Caco-2 (cell line): Measurements from ENCODE around the gene CCDC74A. TPM values are rescaled to one million over a fixed set of nuclear protein-coding genes. Genes with fewer than 3 reads are reported as not detected.
A peak's percentile ranks its signal among the peaks of the same experiment; 100 is the strongest.
"Not testable (repeated sequence)": the region's sequence is repeated elsewhere in the genome, so short reads cannot be mapped to it uniquely, and the experiment has no call there.

Experiments
- BruUV-seq: library from RNA; stranded (reverse); fragments of 400-500 nt; replicated peaks from 2 replicates; lab custom pipeline; 2021; lab: Mats Ljungman, UMichigan
- CTCF ChIA-PET: fragments of 300-600 bp; sonication (Branson Sonifier 250); formaldehyde crosslinking; loops from one replicate; lab custom pipeline; 2022; ENCODE audit warnings: antibody characterized with exemption; lab: Charles Lee
- POLR2A ChIA-PET: fragments of 300-600 bp; sonication (Branson Sonifier 250); formaldehyde crosslinking; loops from one replicate; lab custom pipeline; 2022; ENCODE audit warnings: antibody characterized with exemption; lab: Charles Lee
- DNase-seq, 2 experiments: peaks; one replicate each; pipeline versions ENCODE4 v3.0.0 to v3.0.0-alpha.2; 2020 to 2022
- H3K27me3 ChIP-seq: replicated peaks from 2 replicates; pipeline ENCODE4 v1.6.0; 2011; ENCODE audit warnings: low read length; ENCODE audit not compliant: control insufficient read depth, insufficient read depth
- H3K36me3 ChIP-seq: 2 replicates; pipeline ENCODE4 v1.5.1; 2011; ENCODE audit warnings: low read length; ENCODE audit not compliant: control insufficient read depth, insufficient read depth
- H3K4me1 ChIP-seq: fragments of 250-450 bp; sonication (Bioruptor Pico); 2 replicates; pipeline ENCODE4 v1.5.1; 2020; ENCODE audit warnings: mild to moderate bottlenecking
- H3K4me3 ChIP-seq: 2 replicates; pipeline ENCODE4 v1.5.1; 2011; ENCODE audit warnings: low read depth, mild to moderate bottlenecking, control low read depth, low read length
- H3K9me3 ChIP-seq: fragments of 250-450 bp; sonication (Bioruptor Pico); 2 replicates; pipeline ENCODE4 v1.5.1; 2020; ENCODE audit warnings: mild to moderate bottlenecking, moderate library complexity
- H3K27ac Mint-ChIP-seq: one replicate; pipeline ENCODE4 v1.8.0; 2022; ENCODE audit warnings: mixed read lengths; ENCODE audit not compliant: unreplicated experiment
- H3K27me3 Mint-ChIP-seq: one replicate; pipeline ENCODE4 v1.8.0; 2022; ENCODE audit warnings: mixed read lengths; ENCODE audit not compliant: insufficient read depth, unreplicated experiment
- H3K36me3 Mint-ChIP-seq: one replicate; pipeline ENCODE4 v1.8.0; 2022; ENCODE audit warnings: mild to moderate bottlenecking, mixed read lengths; ENCODE audit not compliant: insufficient read depth, unreplicated experiment
- H3K4me1 Mint-ChIP-seq: one replicate; pipeline ENCODE4 v1.8.0; 2022; ENCODE audit warnings: low read depth, mixed read lengths; ENCODE audit not compliant: unreplicated experiment
- H3K4me3 Mint-ChIP-seq: one replicate; pipeline ENCODE4 v1.8.0; 2022; ENCODE audit warnings: mild to moderate bottlenecking, moderate library complexity, mixed read lengths; ENCODE audit not compliant: unreplicated experiment
- H3K9me3 Mint-ChIP-seq: one replicate; pipeline ENCODE4 v1.8.0; 2022; ENCODE audit warnings: mixed read lengths; ENCODE audit not compliant: unreplicated experiment
- CTCF ChIP-seq, 2 experiments: fragments of 200-600 bp in 1 of 2; IDR thresholded peaks; 1 replicate in 1 of 2; 2 replicates in 1 of 2; pipeline versions ENCODE4 v1.5.1 to v1.8.0; 2011 to 2022; ENCODE audit warnings: antibody characterized with exemption in 1 of 2, control low read depth in 1 of 2, inconsistent platforms in 1 of 2, low read depth in 1 of 2, low read length in 1 of 2, mild to moderate bottlenecking in 1 of 2, moderate library complexity in 1 of 2; ENCODE audit not compliant: insufficient read depth in 1 of 2, severe bottlenecking in 1 of 2, unreplicated experiment in 1 of 2
- intact Hi-C: fragments of 100-400 bp; cut with micrococcal nuclease; formaldehyde crosslinking; loops from one replicate; pipeline ENCODE4 v1.10.0; 2022; ENCODE audit not compliant: unreplicated experiment
- total RNA-seq: library from RNA; stranded (reverse); gene quantifications from 2 replicates; pipeline ENCODE4 v1.2.3, GENCODE V29; 2022

Gene CCDC74A
- total RNA-seq, 1 experiment from 2014 or later, result 0.36 TPM

- H3K4me1 ChIP-seq, H3K9me3 ChIP-seq, CTCF ChIA-PET, H3K27me3 ChIP-seq, H3K4me1 Mint-ChIP-seq, H3K27me3 Mint-ChIP-seq, DNase-seq, H3K36me3 ChIP-seq, H3K9me3 Mint-ChIP-seq, POLR2A ChIA-PET, BruUV-seq: not testable (repeated sequence)
- peak overlapping the region; percentile 70 for H3K27ac Mint-ChIP-seq
- intact Hi-C loops, result loop anchor here (5.0 to 10.0 kb wide), 3 partner anchors 339 to 923 kb away; partner anchors contain the start of genes FAM168B and GPR39
- peak overlapping the region; percentile 77 for H3K4me3 Mint-ChIP-seq
- peak overlapping the region; percentile 77 for H3K4me3 ChIP-seq
- H3K36me3 Mint-ChIP-seq, result peaks cover 42% of the 10 kb centered on the region
Measured at GRCh38 chr2:131491469-131491836, 36.2 kb upstream of the CCDC74A start.

GRCh38 chr2:131492015-131492417 lies 35.7 kb upstream of the CCDC74A start, which contains the start of gene MZT2A:
TSS of gene MZT2A (minus strand) at chr2:131492397. CDS start at chr2:131492376, 21 bp downstream.
- intact Hi-C loops, result loop anchor here (1.0 to 10.0 kb wide), 4 partner anchors 79 to 923 kb away; partner anchors contain the start of genes FAM168B and GPR39
- Mint-ChIP-seq H3K4me3 (peak within 1 kb of the TSS; percentile 95), H3K36me3 (peaks cover 39% of the 10 kb centered on the region), H3K27ac (peak within 1 kb of the TSS; percentile 98)
- peak in 1 of 2 experiments; percentile 41 for TF ChIP-seq CTCF (IDR thresholded peaks at IDR 0.05; ENCODE audit: insufficient read depth in 1 of 2, low read depth in 1 of 2, low read length in 1 of 2, severe bottlenecking in 1 of 2, unreplicated experiment in 1 of 2)
- ChIA-PET CTCF (interaction anchor here (1.0 kb wide), 2 partner anchors 181 to 338 kb away, joined by 5 to 8 read pairs; no protein-coding TSS in a partner anchor), POLR2A (interaction anchor here (0.7 kb wide), 1 partner anchor 400 kb away, joined by 3 read pairs; no protein-coding TSS in a partner anchor)
- DNase-seq, H3K4me1 Mint-ChIP-seq, H3K9me3 ChIP-seq, H3K27me3 ChIP-seq, H3K9me3 Mint-ChIP-seq, H3K36me3 ChIP-seq, H3K4me1 ChIP-seq, H3K27me3 Mint-ChIP-seq, BruUV-seq: not testable (repeated sequence)
- H3K4me3 ChIP-seq, result peak within 1 kb of the TSS; percentile 96

- Histone ChIP-seq H3K4me3 (peak overlapping the region; percentile 96), H3K9me3 (no peaks in the 10 kb centered on the region), H3K36me3 (peaks cover 2% of the 10 kb centered on the region; the same call in 1 of the 2 replicates), H3K4me1 (no peaks in the 10 kb centered on the region), H3K27me3 (no peaks in the 10 kb centered on the region)
- no peaks in the 10 kb centered on the region for H3K9me3 Mint-ChIP-seq
- H3K36me3 Mint-ChIP-seq, result peaks cover 45% of the 10 kb centered on the region
- POLR2A ChIA-PET, result interaction anchor here (0.6 to 0.7 kb wide), 3 partner anchors 55 to 1940 kb away, joined by 3 to 7 read pairs (median 3); no protein-coding TSS in a partner anchor
- BruUV-seq, result no TSS peak
- peak; percentile 97 to 98 for DNase-seq
- TF ChIP-seq CTCF (IDR thresholded peaks at IDR 0.05; ENCODE audit: insufficient read depth in 1 of 2, low read depth in 1 of 2, low read length in 1 of 2, severe bottlenecking in 1 of 2, unreplicated experiment in 1 of 2), result peak; percentile 90 to 91
- H3K27ac Mint-ChIP-seq, result peak overlapping the region; percentile 98
- no peaks in the 10 kb centered on the region for H3K4me1 Mint-ChIP-seq
- no peaks in the 10 kb centered on the region for H3K27me3 Mint-ChIP-seq
- peak overlapping the region; percentile 95 for H3K4me3 Mint-ChIP-seq
- intact Hi-C loops, result loop anchor here (1.0 to 10.0 kb wide), 4 partner anchors 79 to 922 kb away; partner anchors contain the start of genes FAM168B and GPR39
- CTCF ChIA-PET, result interaction anchor here (0.6 to 1.3 kb wide), 8 partner anchors 11 to 339 kb away, joined by 3 to 8 read pairs (median 4); no protein-coding TSS in a partner anchor
Measured at GRCh38 chr2:131492418-131493198, 35.1 kb upstream of the CCDC74A start.
